SH-SY5Y (cell line): Measurements from ENCODE around the gene FGF13.

Source experiments
- GATA2 ChIP-seq: IDR thresholded peaks from 2 replicates; pipeline ENCODE4 v1.6.1; 2011; ENCODE audit warnings: mild to moderate bottlenecking, low read depth, low read length
- GATA3 ChIP-seq: IDR thresholded peaks from 2 replicates; pipeline ENCODE4 v1.6.1; 2011; ENCODE audit warnings: low read depth, mild to moderate bottlenecking, low read length, moderate library complexity

DNA sequence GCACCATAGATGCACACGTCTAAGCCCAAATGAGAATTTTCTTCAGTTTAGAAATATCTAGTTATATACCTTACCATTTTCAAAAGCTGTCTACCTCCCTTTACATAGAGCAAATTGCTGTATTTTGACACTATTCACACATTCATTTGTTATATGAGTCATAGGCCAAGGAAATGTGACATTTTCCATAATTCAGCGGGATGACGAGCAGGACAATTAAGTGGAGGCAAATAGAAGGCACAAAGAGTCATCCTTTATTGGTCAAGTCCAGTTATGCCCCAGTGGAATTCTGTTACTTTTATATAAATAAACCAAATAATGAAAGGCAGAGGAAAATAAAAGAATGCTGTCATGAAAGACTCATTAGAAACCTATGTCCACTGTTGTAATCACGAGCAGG lies 27.9 kb downstream of the FGF13 start:
- TF ChIP-seq GATA3, result no peak
- no peak for TF ChIP-seq GATA2
